Fibroblast of skin of right quadriceps (primary cell): Measurements from ENCODE around the gene DIP2B.

Source experiments
- DNase-seq: peaks from one replicate; pipeline ENCODE4 v3.0.0-alpha.2; 2013

DIP2B gene, protein sequence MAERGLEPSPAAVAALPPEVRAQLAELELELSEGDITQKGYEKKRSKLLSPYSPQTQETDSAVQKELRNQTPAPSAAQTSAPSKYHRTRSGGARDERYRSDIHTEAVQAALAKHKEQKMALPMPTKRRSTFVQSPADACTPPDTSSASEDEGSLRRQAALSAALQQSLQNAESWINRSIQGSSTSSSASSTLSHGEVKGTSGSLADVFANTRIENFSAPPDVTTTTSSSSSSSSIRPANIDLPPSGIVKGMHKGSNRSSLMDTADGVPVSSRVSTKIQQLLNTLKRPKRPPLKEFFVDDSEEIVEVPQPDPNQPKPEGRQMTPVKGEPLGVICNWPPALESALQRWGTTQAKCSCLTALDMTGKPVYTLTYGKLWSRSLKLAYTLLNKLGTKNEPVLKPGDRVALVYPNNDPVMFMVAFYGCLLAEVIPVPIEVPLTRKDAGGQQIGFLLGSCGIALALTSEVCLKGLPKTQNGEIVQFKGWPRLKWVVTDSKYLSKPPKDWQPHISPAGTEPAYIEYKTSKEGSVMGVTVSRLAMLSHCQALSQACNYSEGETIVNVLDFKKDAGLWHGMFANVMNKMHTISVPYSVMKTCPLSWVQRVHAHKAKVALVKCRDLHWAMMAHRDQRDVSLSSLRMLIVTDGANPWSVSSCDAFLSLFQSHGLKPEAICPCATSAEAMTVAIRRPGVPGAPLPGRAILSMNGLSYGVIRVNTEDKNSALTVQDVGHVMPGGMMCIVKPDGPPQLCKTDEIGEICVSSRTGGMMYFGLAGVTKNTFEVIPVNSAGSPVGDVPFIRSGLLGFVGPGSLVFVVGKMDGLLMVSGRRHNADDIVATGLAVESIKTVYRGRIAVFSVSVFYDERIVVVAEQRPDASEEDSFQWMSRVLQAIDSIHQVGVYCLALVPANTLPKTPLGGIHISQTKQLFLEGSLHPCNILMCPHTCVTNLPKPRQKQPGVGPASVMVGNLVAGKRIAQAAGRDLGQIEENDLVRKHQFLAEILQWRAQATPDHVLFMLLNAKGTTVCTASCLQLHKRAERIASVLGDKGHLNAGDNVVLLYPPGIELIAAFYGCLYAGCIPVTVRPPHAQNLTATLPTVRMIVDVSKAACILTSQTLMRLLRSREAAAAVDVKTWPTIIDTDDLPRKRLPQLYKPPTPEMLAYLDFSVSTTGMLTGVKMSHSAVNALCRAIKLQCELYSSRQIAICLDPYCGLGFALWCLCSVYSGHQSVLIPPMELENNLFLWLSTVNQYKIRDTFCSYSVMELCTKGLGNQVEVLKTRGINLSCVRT (N-terminal part only)

DNA sequence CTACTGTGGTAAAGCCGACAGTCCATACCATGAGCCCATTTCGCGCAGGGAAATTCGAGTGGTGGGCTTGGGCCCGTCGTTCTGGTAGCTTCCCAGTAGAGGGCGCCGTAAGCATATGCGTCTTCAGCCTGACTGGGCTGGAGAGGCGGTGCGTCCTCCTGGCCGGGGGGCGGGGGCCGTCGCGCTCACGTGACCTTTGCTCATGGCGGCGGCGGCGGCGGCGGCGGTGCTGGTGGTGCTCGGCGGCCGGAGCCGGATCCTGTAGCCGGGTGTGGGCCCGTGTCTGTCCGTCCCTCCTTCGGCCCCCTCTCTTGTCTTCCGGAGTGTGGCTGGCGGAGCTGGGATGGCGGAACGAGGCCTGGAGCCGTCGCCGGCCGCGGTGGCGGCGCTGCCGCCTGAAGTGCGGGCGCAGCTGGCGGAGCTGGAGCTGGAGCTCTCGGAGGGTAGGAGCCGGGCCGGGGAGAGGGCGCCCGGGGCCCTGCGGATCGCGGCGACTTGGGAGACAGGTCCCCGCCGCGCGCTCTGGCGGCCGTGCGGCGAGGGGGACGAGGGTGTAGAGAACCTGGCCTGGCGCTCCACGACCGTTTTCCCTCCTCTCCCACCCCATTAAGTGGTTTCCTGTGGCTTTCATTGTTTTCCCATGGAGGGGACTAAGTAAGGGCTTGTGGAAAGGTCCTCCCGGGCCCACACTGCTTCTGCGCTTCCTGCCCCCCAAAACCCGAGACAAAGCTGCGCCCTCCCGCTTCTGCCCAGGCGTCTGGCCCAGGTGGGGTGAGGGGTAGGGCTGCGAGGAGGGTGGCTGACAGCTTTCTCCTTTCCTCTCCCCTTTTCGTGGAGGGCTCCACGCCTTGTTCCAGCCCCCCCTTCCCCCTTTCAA is at the start of gene DIP2B:
TSS of gene DIP2B (plus strand) at position 188 of the 877 bp plus-strand sequence. CDS start at position 344, 156 bp downstream.
- DNase-seq: peak; percentile 89

DNA sequence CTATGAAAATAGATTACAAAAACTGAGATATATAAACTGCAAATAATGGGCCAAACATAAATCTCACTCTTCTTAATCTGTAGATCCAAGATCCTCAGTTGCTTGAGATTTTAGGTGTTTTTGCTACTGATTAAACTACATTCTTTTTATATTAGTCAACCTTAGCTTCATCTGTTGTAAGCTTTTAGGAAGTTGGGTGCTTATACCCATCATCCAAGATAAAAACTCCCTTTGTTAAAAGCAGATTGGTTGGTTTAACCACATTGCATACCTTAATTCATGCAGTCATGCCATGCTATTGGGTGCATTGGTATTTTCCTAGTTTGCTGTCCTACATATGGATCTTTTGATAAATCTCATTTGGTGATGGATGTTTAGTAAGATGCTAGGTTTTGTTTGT is 46.2 kb upstream of the DIP2B start:
- peak; percentile 21 for DNase-seq

DNA sequence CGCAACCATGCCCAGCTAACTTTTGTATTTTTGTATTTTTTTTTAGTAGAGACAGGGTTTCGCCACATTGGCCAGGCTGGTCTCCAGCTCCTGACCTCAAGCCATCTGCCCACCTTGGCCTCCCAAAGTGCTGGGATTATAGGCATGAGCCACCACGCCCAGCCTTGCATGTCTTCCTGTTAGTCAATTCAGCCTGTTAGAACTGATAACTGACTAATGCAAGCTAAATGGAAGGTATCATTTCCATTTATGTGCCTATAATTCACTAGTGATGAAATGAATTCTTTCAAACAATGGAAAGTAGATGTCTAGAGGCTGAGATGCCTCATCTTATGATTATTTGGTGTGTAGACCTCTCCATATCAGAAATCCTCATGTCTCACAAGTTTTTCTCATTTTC is 37.3 kb upstream of the DIP2B start:
- DNase-seq: no peak

DNA sequence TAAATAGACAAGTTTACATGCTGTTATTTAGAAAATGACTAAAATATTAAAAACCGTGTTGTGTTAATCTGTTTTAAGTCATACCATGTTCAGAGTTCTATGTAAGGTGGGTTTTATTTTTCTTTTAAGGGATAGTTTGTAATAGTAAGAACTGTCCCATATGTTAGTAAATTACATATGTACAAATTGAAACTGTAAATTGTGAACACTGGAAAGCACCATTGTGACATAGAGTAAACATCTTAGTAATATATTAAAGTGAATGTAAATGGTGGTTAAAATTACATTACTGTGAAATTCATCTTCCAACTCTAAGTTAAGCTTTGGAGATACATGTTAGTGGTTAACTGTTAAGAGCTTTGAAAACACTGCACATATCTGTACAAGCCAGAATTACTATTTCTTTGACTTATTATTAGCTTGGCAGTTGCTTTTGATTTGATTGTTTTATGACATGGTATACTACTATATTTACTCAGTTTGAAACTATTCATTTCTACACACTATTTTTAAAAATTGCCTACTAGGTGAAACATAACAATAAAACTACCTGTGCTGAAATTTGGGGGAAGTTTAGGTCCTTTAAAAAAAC is 27.4 kb upstream of the DIP2B start:
- no peak for DNase-seq

GRCh38 chr12:50482571-50482970 is 22.2 kb upstream of the DIP2B start:
- DNase-seq: no peak

DNA sequence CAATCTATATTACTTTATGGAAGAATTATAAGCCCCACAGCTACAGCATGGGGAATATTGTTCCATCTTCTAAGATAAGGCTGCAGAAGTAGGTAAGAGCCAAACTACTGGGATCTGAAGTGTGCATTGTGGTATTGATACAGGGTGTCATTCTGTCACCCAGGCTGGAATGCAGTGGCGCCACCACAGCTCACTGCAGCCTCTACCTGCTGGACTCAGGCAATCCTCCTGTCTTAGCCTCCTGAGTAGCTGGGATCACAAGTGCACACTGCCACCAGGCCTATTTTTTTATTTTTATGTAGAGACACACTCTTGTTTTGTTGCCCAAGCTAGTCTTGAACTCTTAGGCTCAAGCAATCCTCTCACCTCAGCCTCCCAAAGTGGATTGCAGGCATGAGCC is 21.3 kb upstream of the DIP2B start:
- no peak for DNase-seq

- DNase-seq: no peak
Measured at GRCh38 chr12:50488801-50489200, 16.0 kb upstream of the DIP2B start.

DNA sequence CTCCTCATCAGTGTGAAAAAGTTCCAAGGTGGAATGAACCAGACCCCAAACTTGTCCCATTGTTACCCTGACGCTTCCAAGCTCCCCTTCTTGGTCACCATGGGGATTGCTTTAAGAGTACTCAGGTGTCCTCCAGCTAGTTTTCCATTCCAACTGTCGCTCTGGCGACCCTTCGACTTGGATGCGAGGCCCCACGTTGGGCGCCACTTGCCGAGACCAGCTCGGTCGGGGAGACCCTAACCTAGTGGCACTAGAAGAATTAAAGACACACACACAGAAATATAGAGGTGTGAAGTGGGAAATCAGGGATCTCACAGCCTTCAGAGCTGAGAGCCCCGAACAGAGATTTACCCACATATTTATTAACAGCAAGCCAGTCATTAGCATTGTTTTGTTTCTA is 6.7 kb upstream of the DIP2B start:
- peak; percentile 23 for DNase-seq

DNA sequence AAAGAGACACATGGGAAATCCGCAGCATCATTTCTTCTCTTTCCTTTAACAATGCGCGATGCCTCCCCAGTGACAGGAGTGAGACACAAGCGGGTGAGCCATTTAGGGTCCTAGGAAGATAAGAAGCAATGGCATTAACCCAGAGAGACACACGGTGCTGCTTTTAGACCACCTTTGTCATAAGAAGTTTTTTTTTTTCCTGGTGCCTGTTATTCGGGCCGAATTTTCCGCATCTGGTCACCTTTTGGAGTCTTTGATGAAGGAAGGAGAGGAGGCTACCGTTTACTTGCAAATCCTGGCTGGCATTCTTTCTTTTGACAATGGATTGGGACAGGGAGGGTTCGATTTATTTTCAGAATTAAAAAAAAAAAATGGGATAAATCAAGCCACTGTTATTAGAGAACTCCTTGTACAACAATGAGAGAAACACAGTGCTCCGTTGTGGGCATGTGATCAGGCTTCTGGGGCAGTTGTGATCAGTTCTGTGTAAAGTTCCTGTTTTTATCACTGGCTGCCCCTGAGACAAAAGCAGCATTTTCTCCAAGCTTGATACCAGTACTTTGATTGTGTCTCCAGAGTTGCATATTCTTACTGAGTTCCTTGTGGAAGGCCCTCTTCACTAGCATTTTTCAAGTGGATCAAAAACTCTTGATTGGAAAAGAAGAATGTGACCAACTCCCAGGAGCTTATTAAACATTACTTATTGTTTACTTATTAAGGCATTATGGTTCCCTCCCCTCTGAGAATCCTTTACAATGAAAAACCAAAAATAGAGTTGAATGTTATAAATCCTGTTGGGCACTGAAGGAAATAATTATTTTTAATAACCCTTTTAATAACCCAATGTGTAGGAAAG is 1.1 kb downstream of the DIP2B start:
- no peak for DNase-seq

DNA sequence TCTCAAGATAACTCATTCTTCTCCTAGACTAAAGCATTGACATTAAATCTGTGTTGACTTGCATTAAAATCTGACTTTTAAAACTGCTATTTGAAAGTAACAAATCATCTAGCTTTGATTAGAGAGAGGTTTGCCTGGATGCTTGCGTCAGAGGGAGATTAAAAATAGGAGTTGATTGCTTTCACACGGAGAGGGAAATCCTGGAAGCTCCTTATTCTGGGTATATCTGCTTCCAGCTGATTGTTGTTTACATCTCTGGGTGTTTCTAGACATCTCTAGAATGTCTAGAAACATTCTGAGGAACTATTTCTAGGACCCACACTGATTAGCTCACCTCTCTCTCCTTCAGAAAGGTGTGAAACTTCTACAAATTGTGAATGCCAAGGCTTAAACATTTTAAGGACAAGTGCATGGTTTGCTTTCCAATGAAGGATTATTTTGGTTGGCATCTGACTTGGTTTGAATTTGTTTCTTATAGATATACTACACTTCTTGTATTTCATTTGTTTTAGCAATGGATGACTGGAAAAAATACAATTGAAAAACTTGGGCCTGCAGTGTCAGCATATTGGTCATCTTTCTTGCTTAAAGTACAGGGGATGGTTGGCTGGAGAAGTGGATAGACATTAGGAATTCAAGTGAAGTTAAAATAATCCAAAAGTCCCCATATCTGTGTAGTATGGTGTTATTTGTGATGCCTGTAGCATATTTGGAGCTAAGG is 2.1 kb downstream of the DIP2B start:
- no peak for DNase-seq

DNA sequence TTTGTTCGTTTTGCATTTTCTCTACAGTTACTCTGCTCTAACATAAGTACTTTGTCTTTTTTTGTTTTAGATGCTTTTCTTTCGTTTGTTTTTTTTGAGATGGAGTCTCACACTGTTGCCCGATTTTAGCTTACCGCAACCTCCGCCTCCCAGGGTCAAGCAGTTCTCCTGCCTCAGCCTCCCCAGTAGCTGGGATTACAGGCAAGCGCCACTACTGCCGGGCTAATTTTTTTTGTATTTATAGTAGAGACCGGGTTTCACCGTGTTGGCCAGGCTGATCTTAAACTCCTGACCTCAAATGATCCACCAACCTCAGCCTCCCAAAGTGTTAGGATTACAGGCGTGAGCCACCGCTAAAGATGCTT is 2.7 kb downstream of the DIP2B start:
- DNase-seq: no peak

GRCh38 chr12:50507930-50508329 is 3.1 kb downstream of the DIP2B start:
- no peak for DNase-seq

DNA sequence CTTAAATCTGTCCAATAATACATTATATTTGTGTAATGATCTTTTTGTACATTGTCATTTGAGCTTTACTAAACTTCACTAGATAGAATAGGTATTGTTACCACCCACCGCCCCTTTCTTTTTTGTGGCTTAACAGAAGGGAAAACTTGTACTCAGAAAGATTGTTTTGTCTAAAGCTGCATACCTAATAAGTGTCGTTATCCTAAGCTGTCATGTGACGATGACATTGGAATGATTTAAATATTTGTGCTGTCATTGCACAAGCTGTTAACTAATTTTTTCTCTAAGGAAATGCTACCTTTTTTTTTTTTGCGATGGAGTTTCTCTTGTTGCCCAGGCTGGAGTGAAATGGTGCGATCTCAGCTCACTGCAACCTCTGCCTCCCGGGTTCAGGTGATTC is 3.6 kb downstream of the DIP2B start:
- no peak for DNase-seq

- DNase-seq: no peak
Measured at GRCh38 chr12:50508970-50509663, 4.3 kb downstream of the DIP2B start.

GRCh38 chr12:50514526-50515276 is 9.9 kb downstream of the DIP2B start:
- DNase-seq: no peak

- no peak for DNase-seq
Measured at GRCh38 chr12:50515587-50515986, 10.8 kb downstream of the DIP2B start.

- peak; percentile 28 for DNase-seq
Measured at GRCh38 chr12:50517421-50518048, 12.8 kb downstream of the DIP2B start.

DNA sequence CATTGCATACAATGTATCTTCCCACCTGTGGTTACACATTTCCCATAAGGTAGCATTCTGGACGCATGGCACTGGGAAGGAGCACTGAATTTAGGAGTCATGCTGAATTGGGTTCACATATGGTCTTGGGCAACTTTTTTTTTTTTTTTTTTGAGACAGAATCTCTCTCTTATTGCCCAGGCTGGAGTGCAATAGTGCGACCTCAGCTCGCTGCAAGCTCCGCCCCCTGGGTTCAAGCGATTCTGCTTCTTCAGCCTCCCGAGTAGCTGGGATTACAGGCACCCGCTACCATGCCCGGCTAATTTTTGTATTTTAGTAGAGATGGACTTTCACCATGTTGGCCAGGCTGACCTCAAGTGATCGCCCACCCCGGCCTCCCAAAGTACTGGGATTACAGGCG is 13.3 kb downstream of the DIP2B start:
- DNase-seq: no peak
